ENCODE data around the gene ZNF74.

ZNF74 gene

GRCh38 chr22:20440637-20441591 lies 47.0 kb downstream of the ZNF74 start (continued):
- TF ChIP-seq, protein P1, sequence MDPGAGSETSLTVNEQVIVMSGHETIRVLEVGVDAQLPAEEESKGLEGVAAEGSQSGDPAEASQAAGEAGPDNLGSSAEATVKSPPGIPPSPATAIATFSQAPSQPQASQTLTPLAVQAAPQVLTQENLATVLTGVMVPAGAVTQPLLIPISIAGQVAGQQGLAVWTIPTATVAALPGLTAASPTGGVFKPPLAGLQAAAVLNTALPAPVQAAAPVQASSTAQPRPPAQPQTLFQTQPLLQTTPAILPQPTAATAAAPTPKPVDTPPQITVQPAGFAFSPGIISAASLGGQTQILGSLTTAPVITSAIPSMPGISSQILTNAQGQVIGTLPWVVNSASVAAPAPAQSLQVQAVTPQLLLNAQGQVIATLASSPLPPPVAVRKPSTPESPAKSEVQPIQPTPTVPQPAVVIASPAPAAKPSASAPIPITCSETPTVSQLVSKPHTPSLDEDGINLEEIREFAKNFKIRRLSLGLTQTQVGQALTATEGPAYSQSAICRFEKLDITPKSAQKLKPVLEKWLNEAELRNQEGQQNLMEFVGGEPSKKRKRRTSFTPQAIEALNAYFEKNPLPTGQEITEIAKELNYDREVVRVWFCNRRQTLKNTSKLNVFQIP (CRISPR knock-in tag; IDR thresholded peaks at IDR 0.05; ENCODE audit: borderline replicate concordance, low read depth), result no peak

GRCh38 chr22:20441631-20442484 lies 47.9 kb downstream of the ZNF74 start:
- TF ChIP-seq RARB (CRISPR knock-in tag; IDR thresholded peaks at IDR 0.05), result no peak
- no peak for TF ChIP-seq PPARA (CRISPR knock-in tag; IDR thresholded peaks at IDR 0.05; ENCODE audit: borderline replicate concordance)
- TF ChIP-seq ISL1 (CRISPR knock-in tag; IDR thresholded peaks at IDR 0.05), result no peak
- TF ChIP-seq, protein P1 (CRISPR knock-in tag; IDR thresholded peaks at IDR 0.05; ENCODE audit: borderline replicate concordance, low read depth), result no peak
- no peak for TF ChIP-seq SNAI2 (CRISPR knock-in tag; IDR thresholded peaks at IDR 0.05)
- TF ChIP-seq, protein P2, sequence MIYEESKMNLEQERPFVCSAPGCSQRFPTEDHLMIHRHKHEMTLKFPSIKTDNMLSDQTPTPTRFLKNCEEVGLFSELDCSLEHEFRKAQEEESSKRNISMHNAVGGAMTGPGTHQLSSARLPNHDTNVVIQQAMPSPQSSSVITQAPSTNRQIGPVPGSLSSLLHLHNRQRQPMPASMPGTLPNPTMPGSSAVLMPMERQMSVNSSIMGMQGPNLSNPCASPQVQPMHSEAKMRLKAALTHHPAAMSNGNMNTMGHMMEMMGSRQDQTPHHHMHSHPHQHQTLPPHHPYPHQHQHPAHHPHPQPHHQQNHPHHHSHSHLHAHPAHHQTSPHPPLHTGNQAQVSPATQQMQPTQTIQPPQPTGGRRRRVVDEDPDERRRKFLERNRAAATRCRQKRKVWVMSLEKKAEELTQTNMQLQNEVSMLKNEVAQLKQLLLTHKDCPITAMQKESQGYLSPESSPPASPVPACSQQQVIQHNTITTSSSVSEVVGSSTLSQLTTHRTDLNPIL (CRISPR knock-in tag; IDR thresholded peaks at IDR 0.05; ENCODE audit: low read depth), result no peak
- no peak for TF ChIP-seq ZC3H10 (CRISPR knock-in tag; IDR thresholded peaks at IDR 0.05)
- TF ChIP-seq ESRRG (CRISPR knock-in tag; IDR thresholded peaks at IDR 0.05), result no peak
- no peak for TF ChIP-seq TOX (CRISPR knock-in tag; IDR thresholded peaks at IDR 0.05; ENCODE audit: borderline replicate concordance)
- TF ChIP-seq ZFP30 (CRISPR knock-in tag; IDR thresholded peaks at IDR 0.05), result no peak
- TF ChIP-seq CSDC2 (CRISPR knock-in tag; IDR thresholded peaks at IDR 0.05), result no peak
- no peak for TF ChIP-seq ZFP3 (CRISPR knock-in tag; IDR thresholded peaks at IDR 0.05)
- TF ChIP-seq, protein P3, sequence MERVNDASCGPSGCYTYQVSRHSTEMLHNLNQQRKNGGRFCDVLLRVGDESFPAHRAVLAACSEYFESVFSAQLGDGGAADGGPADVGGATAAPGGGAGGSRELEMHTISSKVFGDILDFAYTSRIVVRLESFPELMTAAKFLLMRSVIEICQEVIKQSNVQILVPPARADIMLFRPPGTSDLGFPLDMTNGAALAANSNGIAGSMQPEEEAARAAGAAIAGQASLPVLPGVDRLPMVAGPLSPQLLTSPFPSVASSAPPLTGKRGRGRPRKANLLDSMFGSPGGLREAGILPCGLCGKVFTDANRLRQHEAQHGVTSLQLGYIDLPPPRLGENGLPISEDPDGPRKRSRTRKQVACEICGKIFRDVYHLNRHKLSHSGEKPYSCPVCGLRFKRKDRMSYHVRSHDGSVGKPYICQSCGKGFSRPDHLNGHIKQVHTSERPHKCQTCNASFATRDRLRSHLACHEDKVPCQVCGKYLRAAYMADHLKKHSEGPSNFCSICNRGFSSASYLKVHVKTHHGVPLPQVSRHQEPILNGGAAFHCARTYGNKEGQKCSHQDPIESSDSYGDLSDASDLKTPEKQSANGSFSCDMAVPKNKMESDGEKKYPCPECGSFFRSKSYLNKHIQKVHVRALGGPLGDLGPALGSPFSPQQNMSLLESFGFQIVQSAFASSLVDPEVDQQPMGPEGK (CRISPR knock-in tag; IDR thresholded peaks at IDR 0.05; ENCODE audit: borderline replicate concordance), result no peak
- no peak for TF ChIP-seq ARNTL (CRISPR knock-in tag; IDR thresholded peaks at IDR 0.05; ENCODE audit: borderline replicate concordance, low read depth)
- no peak for ATAC-seq

- ATAC-seq, result no peak
- TF ChIP-seq RARB (CRISPR knock-in tag; IDR thresholded peaks at IDR 0.05), result no peak
- TF ChIP-seq BACH2 (CRISPR knock-in tag; IDR thresholded peaks at IDR 0.05; ENCODE audit: borderline replicate concordance), result no peak
- no peak for TF ChIP-seq ZNF8 (CRISPR knock-in tag; IDR thresholded peaks at IDR 0.05)
- TF ChIP-seq ZNF70 (CRISPR knock-in tag; IDR thresholded peaks at IDR 0.05), result no peak
- TF ChIP-seq, protein P2 (CRISPR knock-in tag; IDR thresholded peaks at IDR 0.05; ENCODE audit: low read depth), result no peak
- no peak for TF ChIP-seq ZFP30 (CRISPR knock-in tag; IDR thresholded peaks at IDR 0.05)
- TF ChIP-seq, protein P3 (CRISPR knock-in tag; IDR thresholded peaks at IDR 0.05; ENCODE audit: borderline replicate concordance), result no peak
- no peak for TF ChIP-seq ARNTL (CRISPR knock-in tag; IDR thresholded peaks at IDR 0.05; ENCODE audit: borderline replicate concordance, low read depth)
- TF ChIP-seq ISL1 (CRISPR knock-in tag; IDR thresholded peaks at IDR 0.05), result no peak
- no peak for TF ChIP-seq ZC3H10 (CRISPR knock-in tag; IDR thresholded peaks at IDR 0.05)
- TF ChIP-seq OSR1 (CRISPR knock-in tag; IDR thresholded peaks at IDR 0.05), result no peak
- TF ChIP-seq CSDC2 (CRISPR knock-in tag; IDR thresholded peaks at IDR 0.05), result no peak
- TF ChIP-seq TSHZ2 (CRISPR knock-in tag; IDR thresholded peaks at IDR 0.05), result no peak
Measured at GRCh38 chr22:20442485-20443284, 48.7 kb downstream of the ZNF74 start.
